Keratinocyte (primary cell): Measurements from ENCODE around the gene PADI4. TPM values are rescaled to one million over a fixed set of nuclear protein-coding genes. Genes with fewer than 3 reads are reported as not detected.
"Not testable (repeated sequence)": the region's sequence is repeated elsewhere in the genome, so short reads cannot be mapped to it uniquely, and the experiment has no call there.

Source experiments
- DNase-seq: peaks from one replicate; pipeline ENCODE4 v3.0.0-alpha.2; 2011; ENCODE audit warnings: low read depth, missing footprints, low spot score
- FAIRE-seq: peaks from 2 replicates; lab custom pipeline; 2011; peaks lifted over from hg19 to GRCh38; lab: Jason Lieb, UNC
- H2AFZ ChIP-seq: 2 replicates; pipeline ENCODE4 v1.6.0; 2012; ENCODE audit warnings: low read length, control low read depth, inconsistent platforms; ENCODE audit not compliant: control insufficient read depth
- H3K27ac ChIP-seq: 2 replicates; pipeline ENCODE4 v1.5.1; 2011; ENCODE audit warnings: low read length; ENCODE audit not compliant: control insufficient read depth, insufficient read depth
- H3K27me3 ChIP-seq: 3 replicates; pipeline ENCODE4 v1.6.0; 2011; ENCODE audit warnings: low read length; ENCODE audit not compliant: control insufficient read depth, insufficient read depth; ENCODE audit errors: extremely low read depth
- H3K36me3 ChIP-seq, 2 experiments: 2 replicates in 1 of 2; 3 replicates in 1 of 2; pipeline ENCODE4 v1.5.1; 2011; ENCODE audit warnings: low read length in 2 of 2, mild to moderate bottlenecking in 1 of 2; ENCODE audit not compliant: control insufficient read depth in 2 of 2, insufficient read depth in 2 of 2; ENCODE audit errors: extremely low read depth in 1 of 2
- H3K4me1 ChIP-seq: 3 replicates; pipeline ENCODE4 v1.5.1; 2011; ENCODE audit warnings: low read length; ENCODE audit not compliant: control insufficient read depth, insufficient read depth; ENCODE audit errors: extremely low read depth
- H3K4me2 ChIP-seq: 3 replicates; pipeline ENCODE4 v1.6.0; 2011; ENCODE audit warnings: low read depth, low read length; ENCODE audit not compliant: control insufficient read depth, insufficient read depth; ENCODE audit errors: extremely low read depth
- H3K4me3 ChIP-seq, 3 experiments: fragments of 200-600 bp in 1 of 3; sonication (generic) in 1 of 3; 2 replicates in 2 of 3; 3 replicates in 1 of 3; pipeline ENCODE4 v1.5.1; 2011 to 2016; ENCODE audit warnings: low read length in 3 of 3, mild to moderate bottlenecking in 3 of 3, control low read depth in 2 of 3, inconsistent platforms in 1 of 3, low read depth in 1 of 3, mixed read lengths in 1 of 3, mixed run types in 1 of 3, moderate library complexity in 1 of 3; ENCODE audit not compliant: control insufficient read depth in 2 of 3, insufficient read depth in 2 of 3; ENCODE audit errors: extremely low read depth in 1 of 3
- H3K79me2 ChIP-seq: 2 replicates; pipeline ENCODE4 v1.6.0; 2012; ENCODE audit warnings: low read length; ENCODE audit not compliant: control insufficient read depth, insufficient read depth
- H3K9ac ChIP-seq: 3 replicates; pipeline ENCODE4 v1.6.0; 2011; ENCODE audit warnings: low read length; ENCODE audit not compliant: control insufficient read depth, insufficient read depth; ENCODE audit errors: extremely low read depth
- H3K9me1 ChIP-seq: 3 replicates; pipeline ENCODE4 v1.6.0; 2011; ENCODE audit warnings: low read length; ENCODE audit not compliant: control insufficient read depth, insufficient read depth; ENCODE audit errors: extremely low read depth
- H3K9me3 ChIP-seq: 2 replicates; pipeline ENCODE4 v1.5.1; 2012; ENCODE audit warnings: low read depth, low read length; ENCODE audit not compliant: control insufficient read depth
- H4K20me1 ChIP-seq: 3 replicates; pipeline ENCODE4 v1.6.0; 2011; ENCODE audit warnings: low read length; ENCODE audit not compliant: control insufficient read depth, insufficient read depth; ENCODE audit errors: extremely low read depth
- EZH2 ChIP-seq: IDR thresholded peaks from one replicate; pipeline ENCODE4 v1.6.1; 2012; ENCODE audit warnings: inconsistent platforms, mild to moderate bottlenecking, low read length, moderate library complexity
- dilution Hi-C: fragments of 300-500 bp; cut with MboI; formaldehyde crosslinking; loops from one replicate; pipeline ENCODE4 v1.7.0; 2020; ENCODE audit warnings: low sequenced_read_pairs; ENCODE audit not compliant: extremely low pct_ligation_motif_present
- polyA plus RNA-seq, 5 experiments: library from polyadenylated mRNA; depleted of rRNA in 3 of 5; stranded (reverse) in 3 of 5; stranded (forward) in 1 of 5; unstranded in 1 of 5; fragments of >200 nt; gene quantifications; 1 replicate in 1 of 5; 2 replicates in 3 of 5; 3 replicates in 1 of 5; pipeline versions ENCODE4 v1.2.1 to v1.2.3, GENCODE V29; 2011 to 2012; ENCODE audit warnings: missing spikeins in 2 of 5, low read depth in 1 of 5, low replicate concordance in 1 of 5
- TF ChIP-seq, protein P1 (sequence below), 3 experiments: IDR thresholded peaks in 1 of 3; conservative IDR thresholded peaks in 1 of 3; optimal IDR thresholded peaks in 1 of 3; 2 replicates in 2 of 3; 3 replicates in 1 of 3; pipeline versions ENCODE3 to v1.5.1; 2011; ENCODE audit warnings: low read length in 3 of 3, mild to moderate bottlenecking in 3 of 3, moderate library complexity in 2 of 3, control low read depth in 1 of 3, inconsistent platforms in 1 of 3; ENCODE audit not compliant: insufficient read depth in 2 of 3; ENCODE audit errors: extremely low read depth in 1 of 3

The PADI4 gene
- polyA plus RNA-seq, 1 donor (not counting 4 experiments of a cell fraction or from before 2014, with no cell fraction given), result 0.03 TPM

DNA sequence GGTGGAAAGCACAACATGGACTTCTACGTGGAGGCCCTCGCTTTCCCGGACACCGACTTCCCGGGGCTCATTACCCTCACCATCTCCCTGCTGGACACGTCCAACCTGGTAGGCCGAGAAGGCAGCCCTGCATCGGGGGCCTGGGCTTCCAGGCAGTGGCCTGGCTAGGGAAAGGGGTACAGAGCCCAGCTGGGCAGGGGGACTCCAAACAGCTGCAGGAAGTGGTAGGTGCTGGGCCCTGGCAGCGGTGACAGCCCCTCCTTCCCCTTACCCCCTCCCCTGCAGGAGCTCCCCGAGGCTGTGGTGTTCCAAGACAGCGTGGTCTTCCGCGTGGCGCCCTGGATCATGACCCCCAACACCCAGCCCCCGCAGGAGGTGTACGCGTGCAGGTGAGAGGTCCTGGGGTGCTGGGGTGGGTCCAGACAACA lies 34.0 kb downstream of the PADI4 start:
- H3K27me3 ChIP-seq, result no peaks in the 10 kb centered on the region
- no peaks in the 10 kb centered on the region for H3K36me3 ChIP-seq
- no peaks in the 10 kb centered on the region for H4K20me1 ChIP-seq
- no peak overlapping the region for H2AFZ ChIP-seq
- TF ChIP-seq EZH2, result no peak
- TF ChIP-seq, protein P1, sequence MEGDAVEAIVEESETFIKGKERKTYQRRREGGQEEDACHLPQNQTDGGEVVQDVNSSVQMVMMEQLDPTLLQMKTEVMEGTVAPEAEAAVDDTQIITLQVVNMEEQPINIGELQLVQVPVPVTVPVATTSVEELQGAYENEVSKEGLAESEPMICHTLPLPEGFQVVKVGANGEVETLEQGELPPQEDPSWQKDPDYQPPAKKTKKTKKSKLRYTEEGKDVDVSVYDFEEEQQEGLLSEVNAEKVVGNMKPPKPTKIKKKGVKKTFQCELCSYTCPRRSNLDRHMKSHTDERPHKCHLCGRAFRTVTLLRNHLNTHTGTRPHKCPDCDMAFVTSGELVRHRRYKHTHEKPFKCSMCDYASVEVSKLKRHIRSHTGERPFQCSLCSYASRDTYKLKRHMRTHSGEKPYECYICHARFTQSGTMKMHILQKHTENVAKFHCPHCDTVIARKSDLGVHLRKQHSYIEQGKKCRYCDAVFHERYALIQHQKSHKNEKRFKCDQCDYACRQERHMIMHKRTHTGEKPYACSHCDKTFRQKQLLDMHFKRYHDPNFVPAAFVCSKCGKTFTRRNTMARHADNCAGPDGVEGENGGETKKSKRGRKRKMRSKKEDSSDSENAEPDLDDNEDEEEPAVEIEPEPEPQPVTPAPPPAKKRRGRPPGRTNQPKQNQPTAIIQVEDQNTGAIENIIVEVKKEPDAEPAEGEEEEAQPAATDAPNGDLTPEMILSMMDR (optimal IDR thresholded peaks at IDR 0.05 in 1 of 3, IDR thresholded peaks at IDR 0.05 in 1 of 3, conservative IDR thresholded peaks at IDR 0.05 in 1 of 3; ENCODE audit: extremely low read depth in 1 of 3, insufficient read depth in 2 of 3, low read length in 3 of 3), result no peak
- no peaks in the 10 kb centered on the region for H3K79me2 ChIP-seq
- no peak overlapping the region for H3K4me3 ChIP-seq
- no peak for FAIRE-seq
- H3K4me1 ChIP-seq, result peaks cover 7% of the 10 kb centered on the region
- H3K9me1 ChIP-seq, result no peaks in the 10 kb centered on the region
- dilution Hi-C loops, result no loop called here
- DNase-seq, result no peak
- H3K9ac ChIP-seq, result no peak overlapping the region
- no peak overlapping the region for H3K27ac ChIP-seq
- no peaks in the 10 kb centered on the region for H3K9me3 ChIP-seq
- H3K4me2 ChIP-seq, result no peak overlapping the region

DNA sequence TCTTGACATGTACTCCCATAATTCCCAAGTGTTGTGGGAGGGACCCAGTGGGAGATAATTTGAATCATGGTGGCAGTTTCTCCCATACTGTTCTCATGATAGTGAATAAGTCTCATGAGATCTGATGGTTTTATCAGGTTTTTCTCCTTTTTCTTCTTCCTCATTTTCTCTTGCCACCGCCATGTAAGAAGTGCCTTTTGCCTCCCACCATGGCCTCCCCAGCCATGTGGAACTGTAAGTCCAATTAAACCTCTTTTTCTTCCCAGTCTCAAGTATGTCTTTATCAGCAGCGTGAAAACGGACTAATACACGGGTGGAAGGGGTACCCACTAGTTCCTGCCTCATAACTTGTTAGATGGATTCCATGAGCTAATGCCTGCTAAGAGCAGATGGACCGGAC lies 37.5 kb downstream of the PADI4 start:
- H3K79me2 ChIP-seq, H2AFZ ChIP-seq, H4K20me1 ChIP-seq, H3K27ac ChIP-seq, H3K9me1 ChIP-seq, H3K4me2 ChIP-seq, H3K36me3 ChIP-seq, H3K4me3 ChIP-seq, H3K9ac ChIP-seq, H3K9me3 ChIP-seq, dilution Hi-C loops, H3K27me3 ChIP-seq, FAIRE-seq, DNase-seq: not testable (repeated sequence)
- H3K4me1 ChIP-seq, result peaks cover 14% of the 10 kb centered on the region

DNA sequence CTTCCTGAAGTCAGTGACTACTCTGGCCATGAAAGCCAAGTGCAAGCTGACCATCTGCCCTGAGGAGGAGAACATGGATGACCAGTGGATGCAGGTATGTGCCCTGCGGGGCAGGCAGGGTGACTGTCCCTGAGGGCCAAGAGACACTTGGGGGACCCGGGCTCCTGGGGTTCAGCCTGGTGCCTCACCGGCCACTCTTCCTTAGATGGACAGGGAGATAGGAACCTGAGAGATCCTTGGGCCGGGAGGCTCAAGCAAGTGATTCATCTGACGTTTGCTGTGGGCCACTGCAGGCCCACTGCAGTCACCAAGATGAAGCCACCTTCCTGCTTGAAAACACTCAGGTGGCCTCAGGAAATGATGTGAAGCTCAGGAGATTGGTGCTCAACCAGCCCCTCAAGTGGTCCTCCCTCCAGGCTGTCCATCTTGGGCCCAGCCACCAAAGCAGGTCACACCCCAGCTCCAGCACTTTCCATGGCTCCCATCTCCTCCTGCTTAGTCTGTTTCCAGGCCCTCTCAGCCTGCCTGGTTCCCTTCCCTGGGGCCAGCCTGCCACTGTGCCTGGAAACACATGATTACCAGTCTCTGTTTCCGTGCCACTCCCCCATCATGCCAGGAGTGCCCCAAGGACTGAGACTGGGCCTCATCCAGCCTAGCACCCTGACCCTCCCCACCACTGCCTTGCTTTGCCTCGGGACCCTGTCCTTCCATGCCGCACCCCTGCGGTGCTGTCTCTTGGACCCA lies 38.2 kb downstream of the PADI4 start:
- Histone ChIP-seq H3K9ac (no peak overlapping the region), H3K36me3 (no peaks in the 10 kb centered on the region), H3K4me2 (no peak overlapping the region), H4K20me1 (no peaks in the 10 kb centered on the region), H3K4me3 (no peak overlapping the region), H3K27me3 (no peaks in the 10 kb centered on the region), H3K9me1 (no peaks in the 10 kb centered on the region), H2AFZ (no peak overlapping the region), H3K9me3 (no peaks in the 10 kb centered on the region), H3K27ac (no peak overlapping the region), H3K79me2 (no peaks in the 10 kb centered on the region), H3K4me1 (peaks cover 14% of the 10 kb centered on the region)
- dilution Hi-C loops, result no loop called here
- FAIRE-seq (no peak), DNase-seq (no peak)
- TF ChIP-seq, protein P1 (optimal IDR thresholded peaks at IDR 0.05 in 1 of 3, IDR thresholded peaks at IDR 0.05 in 1 of 3, conservative IDR thresholded peaks at IDR 0.05 in 1 of 3; ENCODE audit: extremely low read depth in 1 of 3, insufficient read depth in 2 of 3, low read length in 3 of 3), result no peak
- TF ChIP-seq EZH2, result no peak
